Activated CD8-positive, alpha-beta memory T cell treated with anti-CD3 and anti-CD28 coated beads for 1 hour (primary cell): Measurements from ENCODE around the gene WRAP53.
A peak's percentile ranks its signal among the peaks of the same experiment; 100 is the strongest.

Source experiments
- DNase-seq, 2 donors: peaks; one replicate each; pipeline ENCODE4 v3.0.0-alpha.2; 2020; ENCODE audit warnings: low read depth in 1 of 2; ENCODE audit errors: extremely low read depth in 1 of 2

Gene WRAP53

GRCh38 chr17:7677388-7678067, 10.7 kb upstream of the WRAP53 start:
- DNase-seq: no peak

- no peak for DNase-seq
Measured at GRCh38 chr17:7684851-7685532, 3.3 kb upstream of the WRAP53 start.

- peak; percentile 65 to 81 for DNase-seq
Measured at GRCh38 chr17:7685533-7686221, 2.6 kb upstream of the WRAP53 start.

GRCh38 chr17:7686222-7687071, 1.8 kb upstream of the WRAP53 start:
- peak; percentile 47 to 58 for DNase-seq

GRCh38 chr17:7687072-7687907, 987 bp upstream of the WRAP53 start, which contains the start of gene TP53:
Gene TP53, minus strand, starts transcription at chr17:7687490. Its CDS starts 10,896 bp downstream, at chr17:7676594.
- peak; percentile 63 to 67 for DNase-seq

GRCh38 chr17:7688808-7689316, 585 bp downstream of the WRAP53 start:
- no peak for DNase-seq

GRCh38 chr17:7695586-7695985, 7.3 kb downstream of the WRAP53 start:
- no peak for DNase-seq

- no peak for DNase-seq
Measured at GRCh38 chr17:7697828-7698588, 9.7 kb downstream of the WRAP53 start.

GRCh38 chr17:7700510-7700909, 12.2 kb downstream of the WRAP53 start:
- no peak for DNase-seq

GRCh38 chr17:7701681-7702080, 13.4 kb downstream of the WRAP53 start:
- DNase-seq: no peak

GRCh38 chr17:7702776-7703175, 14.5 kb downstream of the WRAP53 start:
- DNase-seq: no peak

GRCh38 chr17:7703584-7704479, 15.6 kb downstream of the WRAP53 start:
- no peak for DNase-seq

- no peak for DNase-seq
Measured at GRCh38 chr17:7704601-7705268, 16.5 kb downstream of the WRAP53 start, which contains the start of gene EFNB3. Gene EFNB3, plus strand, starts transcription at chr17:7705202. Its CDS starts 397 bp downstream, at chr17:7705599.

- DNase-seq: no peak
Measured at GRCh38 chr17:7705269-7706255, 17.3 kb downstream of the WRAP53 start.

GRCh38 chr17:7706631-7707354, 18.5 kb downstream of the WRAP53 start:
- no peak for DNase-seq

- DNase-seq: no peak
Measured at GRCh38 chr17:7707446-7707845, 19.2 kb downstream of the WRAP53 start.
